Activated B cell treated with CpG ODN at 0.5 μM for 24 hours (primary cell): Measurements from ENCODE around the gene SENP2. TPM values are rescaled to one million over a fixed set of nuclear protein-coding genes. Genes with fewer than 3 reads are reported as not detected.
"Not testable (repeated sequence)": the region's sequence is repeated elsewhere in the genome, so short reads cannot be mapped to it uniquely, and the experiment has no call there.

ENCODE experiments used
- ATAC-seq: fragments of 200-7000 bp; cut with Tn5 transposase; one replicate; pipeline ENCODE4 v1.10.0; 2021; ENCODE audit warnings: low read depth, mild to moderate bottlenecking, moderate library complexity
- CTCF ChIA-PET: fragments of 350-600 bp; sonication (Branson Sonifier 250); formaldehyde crosslinking; loops from one replicate; lab custom pipeline; 2021; ENCODE audit warnings: antibody characterized with exemption; lab: Charles Lee
- POLR2A ChIA-PET: fragments of 350-600 bp; sonication (Branson Sonifier 250); formaldehyde crosslinking; loops from one replicate; lab custom pipeline; 2021; ENCODE audit warnings: antibody characterized with exemption; lab: Charles Lee
- DNase-seq: peaks from one replicate; pipeline ENCODE4 v3.0.0; 2022
- H3K27ac Mint-ChIP-seq: one replicate; pipeline ENCODE4 v1.8.0; 2020; ENCODE audit warnings: mixed read lengths
- H3K27me3 Mint-ChIP-seq: one replicate; pipeline ENCODE4 v1.8.0; 2021; ENCODE audit warnings: mixed read lengths
- H3K36me3 Mint-ChIP-seq: one replicate; pipeline ENCODE4 v1.8.0; 2021; ENCODE audit warnings: low read depth, mixed read lengths
- H3K4me1 Mint-ChIP-seq: one replicate; pipeline ENCODE4 v1.8.0; 2021; ENCODE audit warnings: mixed read lengths
- H3K4me3 Mint-ChIP-seq: one replicate; pipeline ENCODE4 v1.8.0; 2020; ENCODE audit warnings: mild to moderate bottlenecking, mixed read lengths
- H3K9me3 Mint-ChIP-seq: one replicate; pipeline ENCODE4 v1.8.0; 2020; ENCODE audit warnings: mixed read lengths
- intact Hi-C: fragments of 100-400 bp; cut with micrococcal nuclease; formaldehyde crosslinking; loops from one replicate; pipeline ENCODE4 v1.15.1; 2024
- total RNA-seq: library from RNA; stranded (reverse); gene quantifications from 2 replicates; pipeline ENCODE4 v1.2.3, GENCODE V29; 2022
- TF ChIP-seq, protein P1 (sequence below): fragments of 200-600 bp; IDR thresholded peaks from one replicate; pipeline ENCODE4 v1.8.0; 2022; ENCODE audit warnings: antibody characterized with exemption, mild to moderate bottlenecking

SENP2 gene
- total RNA-seq, 1 donor from 2014 or later = 47.1 TPM

DNA sequence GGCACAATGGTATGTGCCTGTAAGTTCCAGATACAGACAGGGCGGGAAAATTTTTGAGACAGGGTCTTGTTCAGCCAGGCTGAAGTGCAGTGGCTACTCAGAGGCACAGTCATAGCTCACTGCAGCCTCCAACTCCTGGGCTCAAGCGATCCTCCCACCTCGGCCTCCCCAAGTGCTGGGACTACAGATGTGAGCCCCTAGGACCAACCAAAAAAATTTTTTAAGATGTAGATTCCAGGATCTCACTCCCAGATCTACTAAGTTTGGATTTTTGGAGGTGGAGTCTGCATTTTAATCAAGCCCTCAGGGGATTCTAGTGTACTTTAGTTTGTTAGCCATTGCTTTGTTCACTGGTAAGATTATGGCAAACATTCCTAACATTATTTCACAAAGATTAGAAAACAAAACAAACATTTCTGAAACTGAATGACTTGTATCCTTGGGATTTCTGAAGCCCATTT is 36.4 kb upstream of the SENP2 start:
- Mint-ChIP-seq H3K4me3 (no peak overlapping the region), H3K27me3 (no peaks in the 10 kb centered on the region), H3K36me3 (no peaks in the 10 kb centered on the region), H3K9me3 (no peaks in the 10 kb centered on the region), H3K27ac (no peak overlapping the region), H3K4me1 (peaks cover 5% of the 10 kb centered on the region)
- CTCF ChIA-PET = no interaction called here
- TF ChIP-seq, protein P1, sequence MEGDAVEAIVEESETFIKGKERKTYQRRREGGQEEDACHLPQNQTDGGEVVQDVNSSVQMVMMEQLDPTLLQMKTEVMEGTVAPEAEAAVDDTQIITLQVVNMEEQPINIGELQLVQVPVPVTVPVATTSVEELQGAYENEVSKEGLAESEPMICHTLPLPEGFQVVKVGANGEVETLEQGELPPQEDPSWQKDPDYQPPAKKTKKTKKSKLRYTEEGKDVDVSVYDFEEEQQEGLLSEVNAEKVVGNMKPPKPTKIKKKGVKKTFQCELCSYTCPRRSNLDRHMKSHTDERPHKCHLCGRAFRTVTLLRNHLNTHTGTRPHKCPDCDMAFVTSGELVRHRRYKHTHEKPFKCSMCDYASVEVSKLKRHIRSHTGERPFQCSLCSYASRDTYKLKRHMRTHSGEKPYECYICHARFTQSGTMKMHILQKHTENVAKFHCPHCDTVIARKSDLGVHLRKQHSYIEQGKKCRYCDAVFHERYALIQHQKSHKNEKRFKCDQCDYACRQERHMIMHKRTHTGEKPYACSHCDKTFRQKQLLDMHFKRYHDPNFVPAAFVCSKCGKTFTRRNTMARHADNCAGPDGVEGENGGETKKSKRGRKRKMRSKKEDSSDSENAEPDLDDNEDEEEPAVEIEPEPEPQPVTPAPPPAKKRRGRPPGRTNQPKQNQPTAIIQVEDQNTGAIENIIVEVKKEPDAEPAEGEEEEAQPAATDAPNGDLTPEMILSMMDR = no peak
- ATAC-seq (no peak), DNase-seq (no peak)
- intact Hi-C loops = no loop called here
- POLR2A ChIA-PET = no interaction called here

GRCh38 chr3:185552358-185552877 is 33.7 kb upstream of the SENP2 start, which contains the start of gene LIPH:
LIPH (minus strand) TSS chr3:185552588; CDS start chr3:185552471, 117 bp downstream.
- Mint-ChIP-seq H3K4me3 (no peak within 1 kb of the TSS), H3K9me3 (no peaks in the 10 kb centered on the region), H3K27ac (no peak within 1 kb of the TSS), H3K27me3 (no peaks in the 10 kb centered on the region), H3K4me1 (peaks cover 5% of the 10 kb centered on the region), H3K36me3 (no peaks in the 10 kb centered on the region)
- CTCF ChIA-PET = no interaction called here
- peak; percentile 25 for ATAC-seq
- intact Hi-C loops = no loop called here
- TF ChIP-seq, protein P1 = no peak
- no peak for DNase-seq
- POLR2A ChIA-PET = interaction anchor here (1.5 kb wide), 1 partner anchor 34 kb away, joined by 3 read pairs; the partner anchor contains the start of gene SENP2

DNA sequence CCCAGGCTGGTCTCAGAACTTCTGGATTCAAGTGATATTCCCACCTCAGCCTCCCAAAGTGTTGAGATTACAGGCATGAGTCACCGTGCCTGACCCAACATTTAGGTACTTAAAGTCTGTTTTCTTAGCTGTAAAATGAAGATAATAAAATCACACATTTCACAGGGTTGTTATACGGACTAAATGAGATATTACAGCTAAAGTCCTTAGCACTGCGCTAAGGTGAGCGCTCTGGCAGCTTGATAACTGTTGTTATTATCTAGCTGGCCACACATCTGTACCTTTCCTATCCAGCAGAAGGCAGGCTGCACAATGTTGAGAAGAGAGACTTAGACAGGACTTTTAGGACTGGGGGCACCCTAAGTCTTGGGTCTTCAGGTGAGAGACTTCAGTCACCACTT is 31.0 kb upstream of the SENP2 start:
- no peak overlapping the region for H3K4me3 Mint-ChIP-seq
- CTCF ChIA-PET = no interaction called here
- H3K36me3 Mint-ChIP-seq = no peaks in the 10 kb centered on the region
- no peak for DNase-seq
- intact Hi-C loops = loop anchor here (5.0 kb wide), 1 partner anchor 203 kb away; no protein-coding TSS in a partner anchor
- POLR2A ChIA-PET = no interaction called here
- H3K27me3 Mint-ChIP-seq = peaks cover 4% of the 10 kb centered on the region
- H3K27ac Mint-ChIP-seq = no peak overlapping the region
- no peak for ATAC-seq
- no peaks in the 10 kb centered on the region for H3K9me3 Mint-ChIP-seq
- H3K4me1 Mint-ChIP-seq = peaks cover 15% of the 10 kb centered on the region
- TF ChIP-seq, protein P1 = no peak

- ChIA-PET POLR2A (no interaction called here), CTCF (no interaction called here)
- DNase-seq (no peak), ATAC-seq (no peak)
- Mint-ChIP-seq H3K36me3 (no peaks in the 10 kb centered on the region), H3K4me1 (peaks cover 15% of the 10 kb centered on the region), H3K4me3 (no peak overlapping the region), H3K27ac (no peak overlapping the region), H3K9me3 (no peaks in the 10 kb centered on the region), H3K27me3 (peaks cover 4% of the 10 kb centered on the region)
- intact Hi-C loops = loop anchor here (5.0 kb wide), 1 partner anchor 204 kb away; no protein-coding TSS in a partner anchor
- TF ChIP-seq, protein P1 = no peak
Measured at GRCh38 chr3:185555860-185556347, 30.2 kb upstream of the SENP2 start.

GRCh38 chr3:185556640-185557039 is 29.5 kb upstream of the SENP2 start:
- POLR2A ChIA-PET = interaction anchor here (0.6 kb wide), 1 partner anchor 9 kb away, joined by 4 read pairs; no protein-coding TSS in a partner anchor
- H3K36me3 Mint-ChIP-seq, DNase-seq, ATAC-seq, H3K27ac Mint-ChIP-seq, H3K9me3 Mint-ChIP-seq, H3K4me3 Mint-ChIP-seq, CTCF ChIA-PET, H3K27me3 Mint-ChIP-seq: not testable (repeated sequence)
- intact Hi-C loops = loop anchor here (5.0 kb wide), 1 partner anchor 204 kb away; no protein-coding TSS in a partner anchor
- peaks cover 15% of the 10 kb centered on the region for H3K4me1 Mint-ChIP-seq
